IPS-18c (cell line): ENCODE measurements around the gene RCOR1.

ENCODE experiments used
- H3K4me3 ChIP-seq: 2 replicates; pipeline ENCODE4 v1.7.0; 2013; ENCODE audit warnings: low read depth, mild to moderate bottlenecking, low read length, moderate library complexity; ENCODE audit not compliant: insufficient read depth
- H3K9me3 ChIP-seq: one replicate; pipeline ENCODE4 v1.6.1; 2013; ENCODE audit warnings: mild to moderate bottlenecking, low read length, moderate library complexity; ENCODE audit not compliant: control insufficient read depth, insufficient read depth

The RCOR1 gene

GRCh38 chr14:102584871-102585869 is 7.3 kb upstream of the RCOR1 start:
- H3K4me3 ChIP-seq: peak overlapping the region; percentile 9; the same call in 1 of the 2 replicates
- H3K9me3 ChIP-seq: no peaks in the 10 kb centered on the region

- Histone ChIP-seq H3K4me3 (no peak overlapping the region), H3K9me3 (no peaks in the 10 kb centered on the region)
Observed at GRCh38 chr14:102586420-102587104, 5.9 kb upstream of the RCOR1 start.

GRCh38 chr14:102588821-102589220 is 3.6 kb upstream of the RCOR1 start:
- H3K4me3 ChIP-seq: no peak overlapping the region
- H3K9me3 ChIP-seq: no peaks in the 10 kb centered on the region

GRCh38 chr14:102589761-102590290 is 2.6 kb upstream of the RCOR1 start:
- peak overlapping the region; percentile 20; the same call in 1 of the 2 replicates for H3K4me3 ChIP-seq
- H3K9me3 ChIP-seq: no peaks in the 10 kb centered on the region

- H3K4me3 ChIP-seq: peak overlapping the region; percentile 82
Observed at GRCh38 chr14:102590667-102591099, 1.8 kb upstream of the RCOR1 start.

GRCh38 chr14:102591372-102591943 is 991 bp upstream of the RCOR1 start:
- peak overlapping the region; percentile 82 for H3K4me3 ChIP-seq
- no peaks in the 10 kb centered on the region for H3K9me3 ChIP-seq

More at GRCh38 chr14:102590667-102591099, 1.8 kb upstream of the RCOR1 start:
- H3K9me3 ChIP-seq: no peaks in the 10 kb centered on the region

- Histone ChIP-seq H3K4me3 (peak overlapping the region; percentile 81; the same call in 1 of the 2 replicates), H3K9me3 (no peaks in the 10 kb centered on the region)
Observed at GRCh38 chr14:102592763-102593060, 263 bp downstream of the RCOR1 start.

GRCh38 chr14:102593061-102593824 is 794 bp downstream of the RCOR1 start:
- Histone ChIP-seq H3K4me3 (peak overlapping the region; percentile 81), H3K9me3 (no peaks in the 10 kb centered on the region)

GRCh38 chr14:102593825-102594137 is 1.3 kb downstream of the RCOR1 start:
- peak overlapping the region; percentile 81 for H3K4me3 ChIP-seq
- no peaks in the 10 kb centered on the region for H3K9me3 ChIP-seq

- no peaks in the 10 kb centered on the region for H3K9me3 ChIP-seq
- H3K4me3 ChIP-seq: no peak overlapping the region; the same call in 1 of the 2 replicates
Observed at GRCh38 chr14:102594514-102595175, 2.2 kb downstream of the RCOR1 start.

GRCh38 chr14:102601378-102601925 is 9.0 kb downstream of the RCOR1 start:
- Histone ChIP-seq H3K4me3 (no peak overlapping the region), H3K9me3 (no peaks in the 10 kb centered on the region)

- no peaks in the 10 kb centered on the region for H3K9me3 ChIP-seq
Observed at GRCh38 chr14:102602421-102603292, 10.2 kb downstream of the RCOR1 start.

GRCh38 chr14:102603293-102603907 is 11.0 kb downstream of the RCOR1 start:
- Histone ChIP-seq H3K4me3 (no peak overlapping the region), H3K9me3 (no peaks in the 10 kb centered on the region)

More at GRCh38 chr14:102602421-102603292, 10.2 kb downstream of the RCOR1 start:
- no peak overlapping the region for H3K4me3 ChIP-seq

GRCh38 chr14:102604183-102604582 is 11.7 kb downstream of the RCOR1 start:
- Histone ChIP-seq H3K9me3 (no peaks in the 10 kb centered on the region), H3K4me3 (no peak overlapping the region)

GRCh38 chr14:102605029-102605428 is 12.6 kb downstream of the RCOR1 start:
- no peak overlapping the region for H3K4me3 ChIP-seq
- no peaks in the 10 kb centered on the region for H3K9me3 ChIP-seq
